ENCODE results near the gene TTC8. TPM values are rescaled to one million over a fixed set of nuclear protein-coding genes. Genes with fewer than 3 reads are reported as not detected.

The TTC8 gene
- total RNA-seq, 4 donors from 2014 or later = 5.1 to 22.3 (median 13.8) TPM

DNA sequence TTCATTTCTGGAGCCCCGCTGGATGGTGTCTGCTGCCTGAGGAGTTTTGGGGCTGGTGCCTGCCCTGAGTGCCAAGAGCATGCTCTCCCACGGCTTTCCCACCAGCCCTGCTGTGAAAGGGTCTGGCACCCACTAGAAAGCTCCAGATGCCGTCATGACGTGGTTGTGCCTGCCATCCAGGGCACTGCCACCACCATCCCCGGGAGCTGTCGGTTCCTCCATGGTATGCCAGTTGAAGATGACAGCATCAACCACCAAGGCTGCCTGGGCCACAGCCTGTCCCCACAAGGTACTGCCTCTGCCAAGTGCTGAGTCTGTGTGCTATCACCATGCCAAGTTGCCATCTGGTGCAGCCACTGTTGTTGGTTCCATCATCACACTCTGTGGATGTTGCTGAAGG is 85.9 kb downstream of the TTC8 start:
- TF ChIP-seq POLR2A (IDR thresholded peaks at IDR 0.05) = no peak
- TF ChIP-seq, protein P1, sequence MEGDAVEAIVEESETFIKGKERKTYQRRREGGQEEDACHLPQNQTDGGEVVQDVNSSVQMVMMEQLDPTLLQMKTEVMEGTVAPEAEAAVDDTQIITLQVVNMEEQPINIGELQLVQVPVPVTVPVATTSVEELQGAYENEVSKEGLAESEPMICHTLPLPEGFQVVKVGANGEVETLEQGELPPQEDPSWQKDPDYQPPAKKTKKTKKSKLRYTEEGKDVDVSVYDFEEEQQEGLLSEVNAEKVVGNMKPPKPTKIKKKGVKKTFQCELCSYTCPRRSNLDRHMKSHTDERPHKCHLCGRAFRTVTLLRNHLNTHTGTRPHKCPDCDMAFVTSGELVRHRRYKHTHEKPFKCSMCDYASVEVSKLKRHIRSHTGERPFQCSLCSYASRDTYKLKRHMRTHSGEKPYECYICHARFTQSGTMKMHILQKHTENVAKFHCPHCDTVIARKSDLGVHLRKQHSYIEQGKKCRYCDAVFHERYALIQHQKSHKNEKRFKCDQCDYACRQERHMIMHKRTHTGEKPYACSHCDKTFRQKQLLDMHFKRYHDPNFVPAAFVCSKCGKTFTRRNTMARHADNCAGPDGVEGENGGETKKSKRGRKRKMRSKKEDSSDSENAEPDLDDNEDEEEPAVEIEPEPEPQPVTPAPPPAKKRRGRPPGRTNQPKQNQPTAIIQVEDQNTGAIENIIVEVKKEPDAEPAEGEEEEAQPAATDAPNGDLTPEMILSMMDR (IDR thresholded peaks at IDR 0.05) = no peak
- Histone ChIP-seq H3K4me3 (no peak overlapping the region), H3K9me3 (no peaks in the 10 kb centered on the region), H3K27ac (no peak overlapping the region), H3K27me3 (no peaks in the 10 kb centered on the region), H3K36me3 (no peaks in the 10 kb centered on the region), H3K4me1 (no peaks in the 10 kb centered on the region)
- DNase-seq = no peak

DNA sequence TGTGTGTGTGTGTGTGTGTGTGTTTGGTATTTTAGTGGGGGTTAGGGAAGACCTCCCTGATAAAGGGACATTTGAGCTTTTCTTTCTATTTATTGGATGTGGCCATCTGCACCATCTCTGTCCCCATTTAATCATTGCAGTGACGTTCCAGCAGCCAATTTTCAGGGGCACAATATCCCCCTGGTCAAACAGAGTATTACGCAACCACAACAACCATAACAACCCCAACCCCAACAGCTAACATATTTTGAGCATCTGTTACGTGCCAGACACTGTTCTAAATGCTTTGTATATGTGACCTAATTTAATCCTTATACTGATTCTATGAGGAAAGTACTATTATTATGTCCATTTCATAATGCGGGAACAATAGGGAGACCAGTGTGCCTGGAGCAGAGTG is 87.4 kb downstream of the TTC8 start:
- H3K27ac ChIP-seq = no peak overlapping the region
- H3K4me3 ChIP-seq = no peak overlapping the region
- no peaks in the 10 kb centered on the region for H3K9me3 ChIP-seq
- DNase-seq = no peak
- no peak for TF ChIP-seq POLR2A (IDR thresholded peaks at IDR 0.05)
- TF ChIP-seq, protein P1 (IDR thresholded peaks at IDR 0.05) = no peak
- H3K27me3 ChIP-seq = no peaks in the 10 kb centered on the region
- no peaks in the 10 kb centered on the region for H3K36me3 ChIP-seq
- H3K4me1 ChIP-seq = no peaks in the 10 kb centered on the region

DNA sequence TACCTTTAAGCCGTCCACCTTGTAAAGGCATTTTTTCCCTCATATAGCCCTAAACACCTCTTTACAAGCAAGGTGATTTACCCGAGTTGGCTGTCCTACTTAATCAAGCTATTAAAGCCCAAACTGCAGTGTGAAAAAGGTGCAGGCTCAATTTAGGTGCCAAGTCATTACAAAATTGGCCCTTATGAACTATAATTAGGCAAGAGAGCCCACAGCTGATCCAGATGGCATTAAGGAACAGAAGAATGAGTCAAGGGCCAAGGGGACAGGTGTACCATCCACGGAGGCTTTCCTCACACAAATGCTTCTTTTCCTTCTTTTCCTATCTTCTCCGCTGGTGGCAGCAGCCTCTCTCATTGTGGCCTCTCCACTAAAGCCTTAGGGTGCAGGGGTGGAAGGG is 90.5 kb downstream of the TTC8 start:
- Histone ChIP-seq H3K27me3 (no peaks in the 10 kb centered on the region), H3K9me3 (no peaks in the 10 kb centered on the region), H3K36me3 (no peaks in the 10 kb centered on the region), H3K4me3 (no peak overlapping the region), H3K27ac (no peak overlapping the region), H3K4me1 (no peaks in the 10 kb centered on the region)
- no peak for DNase-seq
- no peak for TF ChIP-seq POLR2A (IDR thresholded peaks at IDR 0.05)
- TF ChIP-seq, protein P1 (IDR thresholded peaks at IDR 0.05) = no peak

DNA sequence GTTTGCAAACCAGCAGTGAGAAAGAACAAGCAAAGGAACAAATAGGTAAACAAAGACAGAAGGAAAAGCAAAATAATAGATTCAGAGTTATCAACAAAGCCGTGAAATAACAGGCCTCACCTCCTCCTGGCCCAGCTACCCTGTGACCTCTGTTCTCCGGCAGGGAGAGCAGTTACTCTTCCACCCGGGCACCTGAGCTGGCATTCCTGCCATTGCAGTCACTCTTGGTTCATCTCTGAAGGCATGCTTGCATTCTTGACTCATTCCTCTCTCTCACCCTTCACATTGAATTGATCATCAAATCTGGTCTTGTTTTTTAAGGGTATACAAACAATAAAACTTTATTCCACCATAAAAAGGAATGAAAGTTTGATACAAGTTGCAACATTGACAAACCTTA is 95.1 kb downstream of the TTC8 start:
- Histone ChIP-seq H3K27ac (no peak overlapping the region), H3K27me3 (no peaks in the 10 kb centered on the region), H3K9me3 (peaks cover 0 to 4% (median 0%) of the 10 kb centered on the region in 4 donors), H3K4me3 (no peak overlapping the region), H3K4me1 (no peaks in the 10 kb centered on the region), H3K36me3 (no peaks in the 10 kb centered on the region)
- no peak for DNase-seq
- TF ChIP-seq, protein P1 (IDR thresholded peaks at IDR 0.05) = peak in 3 of 6 experiments; percentile 18 to 33 (median 21)
- no peak for TF ChIP-seq POLR2A (IDR thresholded peaks at IDR 0.05)

Small RNA genes lying within 50 kb of the gene (small RNA-seq; reads per million reads assigned to genes)
- gene RF00019 = 0 reads per million in 2 donors
- 0 reads per million in 2 donors for gene RNU4-92P

Other genes starting within 250 kb of the TTC8 start
- 1 to 10 TPM in 2 of 4 donors, under 1 TPM in 2; 0.35 to 3.3 (median 1.3) TPM for gene EML5, start 31.7 kb upstream of the TTC8 start, total RNA-seq

Measured in Peyer's patch (tissue), 4 donors.